Skeletal muscle satellite cell (primary cell): ENCODE measurements around the gene PRICKLE2.
"Not testable (repeated sequence)": the region's sequence is repeated elsewhere in the genome, so short reads cannot be mapped to it uniquely, and the experiment has no call there.

Experiments
- H3K27me3 ChIP-seq: 2 replicates; pipeline ENCODE4 v1.7.0; 2013; ENCODE audit warnings: low read length; ENCODE audit not compliant: control insufficient read depth, insufficient read depth
- H3K36me3 ChIP-seq: 2 replicates; pipeline ENCODE4 v1.7.0; 2013; ENCODE audit warnings: mild to moderate bottlenecking, control low read depth, low read length; ENCODE audit not compliant: insufficient read depth
- H3K4me1 ChIP-seq: 2 replicates; pipeline ENCODE4 v1.7.0; 2013; ENCODE audit warnings: low read length; ENCODE audit not compliant: control insufficient read depth, insufficient read depth
- H3K4me2 ChIP-seq: 2 replicates; pipeline ENCODE4 v1.7.0; 2013; ENCODE audit warnings: mild to moderate bottlenecking, low read length
- H3K4me3 ChIP-seq: 2 replicates; pipeline ENCODE4 v1.7.0; 2013; ENCODE audit warnings: low read length
- H3K9ac ChIP-seq: 2 replicates; pipeline ENCODE4 v1.7.0; 2013; ENCODE audit warnings: mild to moderate bottlenecking, low read depth, low read length, moderate library complexity
- H3K9me3 ChIP-seq: replicated peaks from 2 replicates; pipeline ENCODE4 v1.7.0; 2013; ENCODE audit warnings: mild to moderate bottlenecking, control low read depth, low read length

PRICKLE2 gene

DNA sequence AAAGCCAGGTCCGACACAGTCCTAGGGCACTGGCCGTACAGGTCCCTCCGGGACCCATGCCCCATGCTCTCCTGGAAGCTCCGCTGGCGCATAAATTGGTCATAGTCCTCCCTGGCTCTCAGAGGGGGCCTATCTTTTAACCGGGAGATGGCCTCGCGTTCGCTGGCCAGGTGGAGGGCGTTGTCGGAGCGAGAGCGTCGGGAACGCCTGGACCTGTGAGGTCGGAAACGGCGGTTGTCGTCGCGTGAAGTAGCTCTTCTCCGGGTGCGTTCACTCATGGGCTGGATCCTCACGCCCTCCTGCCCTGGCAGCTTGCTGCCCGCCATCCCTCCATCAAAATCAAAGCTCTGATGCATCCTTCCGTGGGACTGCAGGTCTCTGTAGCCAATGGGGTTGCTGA, 126.0 kb downstream of the PRICKLE2 start:
- Histone ChIP-seq H3K4me3 (no peak overlapping the region), H3K9me3 (no peaks in the 10 kb centered on the region), H3K9ac (no peak overlapping the region), H3K27me3 (no peaks in the 10 kb centered on the region), H3K4me2 (no peak overlapping the region), H3K36me3 (peaks cover 21% of the 10 kb centered on the region), H3K4me1 (peaks cover 5% of the 10 kb centered on the region)

DNA sequence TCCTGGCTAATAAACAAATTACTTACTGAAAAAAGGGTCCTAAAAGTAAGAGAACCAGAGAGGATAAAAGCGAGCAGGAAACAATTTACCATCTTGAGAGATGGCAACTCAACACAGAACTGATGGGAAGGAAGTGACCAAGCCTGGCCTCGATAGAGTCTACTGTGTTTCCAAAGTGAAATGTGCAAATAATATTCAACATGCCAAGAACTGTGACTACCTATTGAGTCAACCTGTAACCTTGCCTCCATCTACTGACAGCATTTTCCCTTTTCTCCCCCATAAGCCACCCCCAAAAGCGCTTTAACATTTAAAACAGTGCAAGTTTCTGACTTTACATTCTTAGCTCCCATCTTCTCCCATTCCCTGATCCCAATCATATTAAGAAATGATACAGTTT, 126.6 kb downstream of the PRICKLE2 start:
- Histone ChIP-seq H3K9me3 (no peaks in the 10 kb centered on the region), H3K4me3 (no peak overlapping the region)

DNA sequence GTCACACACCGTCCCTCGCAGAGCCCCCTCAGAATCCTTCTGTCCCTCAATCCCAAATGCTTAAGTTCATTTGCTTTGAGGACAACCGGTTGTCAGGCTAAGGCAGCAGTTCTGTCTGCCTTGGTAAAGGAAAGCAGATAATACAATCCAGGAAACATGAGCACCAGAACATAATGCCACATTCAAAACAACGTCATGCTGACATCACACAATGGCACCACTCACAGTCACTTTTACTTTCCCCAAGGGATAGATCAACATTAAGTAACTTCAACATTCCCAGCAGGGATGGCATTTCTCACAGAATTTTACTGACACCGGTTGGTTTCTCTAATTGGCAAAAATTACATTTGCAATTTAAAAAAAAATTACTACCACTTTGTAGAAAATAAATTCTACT, 127.3 kb downstream of the PRICKLE2 start:
- Histone ChIP-seq H3K36me3 (peaks cover 21% of the 10 kb centered on the region), H3K9me3 (no peaks in the 10 kb centered on the region), H3K27me3 (no peaks in the 10 kb centered on the region), H3K4me2 (no peak overlapping the region), H3K4me1 (peaks cover 6% of the 10 kb centered on the region), H3K9ac (no peak overlapping the region), H3K4me3 (no peak overlapping the region)

More for the DNA sequence above, 126.6 kb downstream of the PRICKLE2 start:
- no peak overlapping the region for H3K4me2 ChIP-seq
- H3K36me3 ChIP-seq, result peaks cover 21% of the 10 kb centered on the region
- peaks cover 6% of the 10 kb centered on the region for H3K4me1 ChIP-seq
- H3K9ac ChIP-seq, result no peak overlapping the region
- H3K27me3 ChIP-seq, result no peaks in the 10 kb centered on the region

DNA sequence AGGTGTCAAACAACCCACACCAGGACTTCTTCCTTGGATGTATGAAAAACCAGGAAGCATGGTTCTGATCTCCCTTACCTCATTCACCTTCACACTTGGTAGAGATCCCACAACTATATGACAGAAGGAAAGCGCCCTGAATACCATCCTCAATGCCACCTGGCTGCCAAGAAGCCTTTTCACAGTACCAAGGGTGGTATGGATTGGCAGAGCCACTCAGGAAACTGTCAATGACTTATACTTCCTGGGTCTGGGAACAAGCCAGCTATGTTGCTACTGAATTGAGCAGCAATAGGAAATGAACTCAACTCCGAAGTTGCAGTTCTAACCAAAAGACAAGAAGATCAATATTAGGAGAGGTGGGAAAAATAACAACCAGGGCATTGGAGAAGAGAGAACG, 129.5 kb downstream of the PRICKLE2 start:
- no peak overlapping the region for H3K9ac ChIP-seq
- no peak overlapping the region for H3K4me3 ChIP-seq
- no peak overlapping the region for H3K4me2 ChIP-seq
- H3K27me3 ChIP-seq, result no peaks in the 10 kb centered on the region
- peaks cover 6% of the 10 kb centered on the region for H3K4me1 ChIP-seq
- peaks cover 21% of the 10 kb centered on the region for H3K36me3 ChIP-seq
- no peaks in the 10 kb centered on the region for H3K9me3 ChIP-seq

DNA sequence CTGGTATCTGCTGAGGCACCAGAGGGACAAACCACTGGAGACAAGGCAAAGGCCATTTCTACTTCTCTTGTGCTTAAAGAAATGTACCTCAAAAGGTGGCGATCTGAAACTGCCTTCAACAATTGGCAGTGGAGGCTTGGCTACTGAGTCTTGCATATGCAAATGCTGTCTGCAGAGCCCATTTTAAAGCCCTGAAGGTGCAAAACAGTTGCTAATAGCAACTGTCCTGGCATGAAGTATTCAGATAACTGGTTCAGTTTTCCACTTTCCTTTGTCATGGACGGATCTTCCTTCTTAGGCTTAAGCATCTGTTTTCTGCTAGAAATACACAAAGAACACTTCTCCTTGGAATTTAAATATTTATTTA, 130.6 kb downstream of the PRICKLE2 start:
- Histone ChIP-seq H3K4me1 (peaks cover 6% of the 10 kb centered on the region), H3K27me3 (no peaks in the 10 kb centered on the region), H3K36me3 (peaks cover 19% of the 10 kb centered on the region), H3K4me2 (no peak overlapping the region), H3K9me3 (no peaks in the 10 kb centered on the region), H3K4me3 (no peak overlapping the region), H3K9ac (no peak overlapping the region)

DNA sequence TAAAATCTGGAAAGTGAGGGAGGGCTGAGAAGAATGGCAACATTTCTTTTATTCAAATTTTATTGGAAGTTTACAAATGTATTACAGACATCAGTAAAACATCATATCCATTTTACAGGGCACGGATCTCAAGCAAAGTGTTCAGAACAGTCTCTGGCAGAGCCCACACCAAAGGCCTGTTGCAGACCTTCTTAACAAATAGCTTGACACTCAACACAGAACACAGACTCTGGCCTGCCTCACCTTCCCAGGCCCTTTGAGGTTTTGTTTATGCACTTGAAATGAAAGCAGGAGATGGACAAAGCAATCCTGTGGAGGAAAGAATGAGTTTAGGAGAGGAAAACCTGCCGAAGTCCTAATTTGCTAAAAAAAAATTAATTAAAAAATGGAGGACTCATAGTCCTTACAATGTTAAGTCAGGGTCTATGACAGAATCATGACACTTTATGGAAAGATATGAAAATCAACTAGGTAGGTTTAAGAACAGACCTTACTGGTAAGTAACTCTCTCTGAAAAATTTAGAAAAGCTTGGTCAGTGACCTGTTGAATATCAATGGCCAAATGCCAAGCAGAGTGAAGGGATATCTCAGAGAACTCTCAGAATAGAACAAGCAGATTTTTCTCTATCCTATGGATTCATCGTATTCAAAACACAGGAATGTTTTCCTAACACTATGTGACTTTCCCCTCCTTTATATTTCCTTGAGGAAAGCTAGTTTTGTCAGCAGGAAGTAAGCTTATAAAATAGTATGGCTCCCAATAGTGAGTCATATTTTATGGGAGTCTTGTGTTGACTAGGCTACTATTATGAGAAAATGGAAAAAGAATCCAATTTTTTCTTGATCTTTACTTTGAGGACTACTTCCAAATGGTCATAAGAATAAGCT, 131.2 kb downstream of the PRICKLE2 start:
- H3K27me3 ChIP-seq, result no peaks in the 10 kb centered on the region
- no peak overlapping the region for H3K4me2 ChIP-seq
- H3K4me1 ChIP-seq, result peaks cover 6% of the 10 kb centered on the region
- no peak overlapping the region for H3K4me3 ChIP-seq
- H3K9ac ChIP-seq, result no peak overlapping the region
- H3K9me3 ChIP-seq, result no peaks in the 10 kb centered on the region
- peaks cover 13% of the 10 kb centered on the region for H3K36me3 ChIP-seq

DNA sequence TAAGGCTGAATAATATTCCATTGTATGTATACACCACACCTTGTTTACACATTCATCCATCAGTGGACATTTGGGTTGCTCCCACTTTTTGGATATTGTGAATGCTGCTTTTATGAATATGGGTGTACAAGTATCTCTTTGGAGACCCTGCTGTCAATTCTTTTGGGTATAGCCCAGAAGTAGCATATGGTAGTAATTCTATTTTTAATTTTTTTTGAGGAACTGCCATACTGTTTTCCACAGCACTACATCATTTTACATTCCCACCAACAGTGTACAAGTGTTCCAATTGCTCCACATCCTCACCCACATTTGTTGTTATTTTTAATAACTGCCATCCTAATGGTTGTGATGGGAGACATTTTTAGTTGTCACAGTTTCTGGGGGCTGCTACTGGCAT, 132.1 kb downstream of the PRICKLE2 start:
- Histone ChIP-seq H3K27me3 (no peaks in the 10 kb centered on the region), H3K9me3 (no peaks in the 10 kb centered on the region), H3K4me3 (no peak overlapping the region), H3K9ac (no peak overlapping the region), H3K4me2 (no peak overlapping the region), H3K36me3 (peaks cover 6% of the 10 kb centered on the region), H3K4me1 (peaks cover 6% of the 10 kb centered on the region)

DNA sequence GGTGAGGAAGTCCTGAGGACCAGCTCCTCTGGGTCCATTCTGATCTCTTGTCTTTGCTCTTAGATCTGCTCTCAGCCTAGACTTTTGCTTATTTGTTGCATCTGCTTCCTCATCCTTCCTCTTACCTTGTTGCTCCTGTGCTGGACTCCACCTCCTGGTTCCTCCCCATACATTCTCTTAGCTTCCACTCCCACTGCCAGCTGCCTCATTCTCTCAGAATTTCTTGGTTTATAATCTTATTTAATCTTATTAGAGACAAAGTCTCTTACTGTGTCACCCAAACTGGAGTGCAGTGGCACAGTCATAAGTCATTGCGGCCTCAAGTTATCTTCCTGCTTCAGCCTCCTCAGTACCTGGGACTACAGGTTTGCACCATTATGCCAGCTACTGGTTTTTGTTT, 133.8 kb downstream of the PRICKLE2 start:
- Histone ChIP-seq H3K27me3 (no peaks in the 10 kb centered on the region), H3K4me1 (peaks cover 6% of the 10 kb centered on the region), H3K9me3 (no peaks in the 10 kb centered on the region), H3K4me2 (no peak overlapping the region), H3K36me3 (peaks cover 4% of the 10 kb centered on the region), H3K4me3 (no peak overlapping the region), H3K9ac (no peak overlapping the region)

DNA sequence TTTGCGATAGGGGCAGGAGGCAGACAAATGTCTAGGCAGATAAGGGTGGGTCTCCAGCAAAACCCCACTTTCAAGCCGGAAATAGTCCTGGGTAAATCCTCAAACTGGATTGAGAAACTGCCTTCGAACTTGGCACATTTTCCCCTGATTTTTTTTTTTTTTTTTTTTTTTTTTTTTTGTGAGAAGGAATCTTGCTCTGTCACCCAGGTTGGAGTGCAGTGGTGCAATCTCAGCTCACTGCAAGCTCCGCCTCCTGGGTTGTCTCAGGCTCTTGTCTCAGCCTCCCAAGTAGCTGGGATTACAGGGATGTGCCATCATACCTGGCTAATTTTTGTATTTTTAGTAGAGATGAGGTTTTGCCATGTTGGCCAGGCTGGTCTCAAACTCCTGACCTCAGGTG, 135.9 kb downstream of the PRICKLE2 start:
- not testable (repeated sequence) for H3K9me3 ChIP-seq, H3K9ac ChIP-seq, H3K4me2 ChIP-seq, H3K27me3 ChIP-seq, H3K36me3 ChIP-seq, H3K4me1 ChIP-seq, H3K4me3 ChIP-seq

DNA sequence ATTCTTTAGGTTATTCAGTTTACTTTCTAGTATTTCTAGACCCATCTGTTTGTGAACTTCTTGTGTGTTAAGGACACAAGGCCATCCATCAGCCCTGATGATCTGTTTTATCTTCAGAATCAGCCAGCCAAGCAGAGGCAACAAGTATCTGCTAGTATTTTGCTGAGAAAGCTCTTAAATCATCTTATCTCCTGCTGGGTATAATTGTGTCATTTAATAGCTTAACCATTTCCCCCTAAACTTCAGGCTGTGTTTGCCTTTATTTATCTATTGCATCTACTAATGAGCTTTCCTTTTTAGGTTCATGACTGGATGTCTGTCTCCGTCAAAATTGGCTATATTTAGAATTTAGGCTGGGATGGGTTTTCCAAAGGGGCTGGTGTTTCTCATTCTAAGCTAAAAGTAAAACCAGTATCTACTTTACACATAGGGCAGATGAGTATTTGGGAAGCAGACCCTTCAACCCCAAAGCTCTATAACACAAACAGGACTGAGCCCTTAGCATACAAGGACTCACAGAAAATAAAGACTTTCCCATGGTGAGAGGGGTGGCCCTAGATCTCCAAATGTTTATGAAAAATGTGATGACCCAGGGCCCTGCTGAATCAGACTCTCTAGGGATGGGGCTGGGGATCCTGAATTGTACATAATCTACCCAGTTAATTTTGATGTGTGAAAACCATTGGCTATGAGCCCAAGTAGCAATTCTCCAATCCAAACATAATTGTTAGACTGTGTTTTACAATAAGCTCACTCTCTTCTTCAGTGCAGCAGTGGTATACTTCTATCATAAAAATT, 136.7 kb downstream of the PRICKLE2 start:
- no peaks in the 10 kb centered on the region for H3K27me3 ChIP-seq
- no peak overlapping the region for H3K4me3 ChIP-seq
- no peaks in the 10 kb centered on the region for H3K4me1 ChIP-seq
- H3K4me2 ChIP-seq, result no peak overlapping the region
- no peaks in the 10 kb centered on the region for H3K36me3 ChIP-seq
- H3K9ac ChIP-seq, result no peak overlapping the region
- no peaks in the 10 kb centered on the region for H3K9me3 ChIP-seq

DNA sequence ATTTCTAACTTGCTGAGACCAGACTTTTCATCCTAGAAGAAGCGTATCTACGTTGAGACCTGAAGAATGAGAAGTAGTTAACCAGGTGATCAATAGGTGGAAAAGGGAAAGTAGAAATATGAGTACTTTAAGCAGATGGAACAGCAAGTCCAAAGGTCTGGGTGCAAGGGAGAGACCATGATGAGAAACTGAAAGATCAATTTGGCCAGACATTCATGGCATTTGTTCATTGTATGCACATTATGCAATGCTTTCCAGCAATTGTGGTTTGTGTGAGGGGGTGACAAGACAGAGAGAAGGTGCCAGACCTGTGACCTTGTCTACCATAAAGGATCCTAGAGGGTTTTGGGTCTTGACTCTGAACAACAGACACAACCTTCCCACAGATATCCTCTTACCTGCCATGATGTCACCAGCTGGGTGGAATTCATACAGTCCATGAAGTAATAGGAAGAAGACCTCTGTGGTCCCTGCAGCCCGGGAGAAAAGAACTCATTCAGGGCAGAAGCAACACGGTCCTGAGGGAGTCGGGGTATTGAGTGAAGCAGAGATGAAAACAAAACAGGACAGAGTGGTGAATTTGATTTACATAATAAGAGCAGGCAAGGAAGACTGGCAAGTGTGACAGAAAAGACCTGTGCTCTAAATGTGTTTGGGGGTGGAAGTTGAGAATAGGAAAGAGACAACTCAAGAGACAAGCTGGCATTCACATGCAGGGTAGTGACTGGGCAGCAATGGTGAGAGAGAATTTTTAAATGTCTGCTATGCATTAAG, 138.6 kb downstream of the PRICKLE2 start:
- H3K4me2 ChIP-seq, result no peak overlapping the region
- no peaks in the 10 kb centered on the region for H3K36me3 ChIP-seq
- no peaks in the 10 kb centered on the region for H3K27me3 ChIP-seq
- H3K4me1 ChIP-seq, result peaks cover 4% of the 10 kb centered on the region
- no peak overlapping the region for H3K9ac ChIP-seq
- H3K9me3 ChIP-seq, result no peaks in the 10 kb centered on the region
- H3K4me3 ChIP-seq, result no peak overlapping the region
